AG09319 (cell line): Measurements from ENCODE around the gene ZNF598.

Experiments
- DNase-seq: peaks from one replicate; pipeline ENCODE4 v3.0.0-alpha.2; 2010; ENCODE audit warnings: low read depth; ENCODE audit errors: extremely low read depth
- CTCF ChIP-seq: IDR thresholded peaks from 2 replicates; pipeline ENCODE4 v1.5.1; 2011; ENCODE audit warnings: low read depth, mild to moderate bottlenecking, inconsistent platforms, low read length, moderate library complexity

The ZNF598 gene

GRCh38 chr16:1976951-1977874 lies 32.4 kb downstream of the ZNF598 start:
- no peak for TF ChIP-seq CTCF
- DNase-seq: no peak

GRCh38 chr16:1976216-1976520 lies 33.5 kb downstream of the ZNF598 start:
- DNase-seq: no peak
- TF ChIP-seq CTCF: no peak

GRCh38 chr16:1975432-1976215 lies 34.0 kb downstream of the ZNF598 start:
- DNase-seq: no peak
- no peak for TF ChIP-seq CTCF

- no peak for TF ChIP-seq CTCF
- DNase-seq: no peak
These were observed 35.2 kb downstream of the ZNF598 start for GRCh38 chr16:1974157-1975070.

GRCh38 chr16:1973461-1974156 lies 36.0 kb downstream of the ZNF598 start:
- TF ChIP-seq CTCF: no peak
- no peak for DNase-seq

GRCh38 chr16:1972490-1972877 lies 37.1 kb downstream of the ZNF598 start:
- TF ChIP-seq CTCF: no peak
- DNase-seq: no peak
